CD4-positive, alpha-beta T cell (primary cell): ENCODE measurements around the gene LONP1. TPM values are rescaled to one million over a fixed set of nuclear protein-coding genes. Genes with fewer than 3 reads are reported as not detected.
"Not testable (repeated sequence)": the region's sequence is repeated elsewhere in the genome, so short reads cannot be mapped to it uniquely, and the experiment has no call there.

Experiments used
- ATAC-seq: fragments of 200-7000 bp; cut with Tn5 transposase; one replicate; pipeline ENCODE4 v1.10.0; 2022; ENCODE audit warnings: mild to moderate bottlenecking; ENCODE audit not compliant: poor library complexity
- CTCF ChIA-PET: fragments of 350-600 bp; sonication (Branson Sonifier 250); formaldehyde crosslinking; loops from one replicate; lab custom pipeline; 2021; ENCODE audit warnings: antibody characterized with exemption, inconsistent platforms; lab: Charles Lee
- POLR2A ChIA-PET: fragments of 350-600 bp; sonication (Branson Sonifier 250); formaldehyde crosslinking; loops from one replicate; lab custom pipeline; 2021; ENCODE audit warnings: antibody characterized with exemption, inconsistent platforms; lab: Charles Lee
- DNase-seq, 14 experiments: peaks; one replicate each; pipeline ENCODE4 v3.0.0-alpha.2; 2013 to 2020; ENCODE audit warnings: mixed read lengths in 2 of 14
- H3K27ac ChIP-seq, 2 donors: one replicate each; pipeline versions ENCODE4 v1.5.1 to v1.7.0; 2013; ENCODE audit warnings: low read length in 2 of 2, low read depth in 1 of 2, mild to moderate bottlenecking in 1 of 2
- H3K27me3 ChIP-seq, 2 experiments: 1 replicate in 1 of 2; 2 replicates in 1 of 2; pipeline versions ENCODE4 v1.6.1 to v1.7.0; 2013; ENCODE audit warnings: low read length in 2 of 2, control low read depth in 1 of 2, mild to moderate bottlenecking in 1 of 2, moderate library complexity in 1 of 2; ENCODE audit not compliant: insufficient read depth in 2 of 2, control insufficient read depth in 1 of 2
- H3K36me3 ChIP-seq: one replicate; pipeline ENCODE4 v1.6.1; 2013; ENCODE audit warnings: low read length, control low read depth; ENCODE audit not compliant: insufficient read depth
- H3K4me1 ChIP-seq: one replicate; pipeline ENCODE4 v1.6.1; 2013; ENCODE audit warnings: low read length, control low read depth; ENCODE audit not compliant: insufficient read depth
- H3K4me3 ChIP-seq: one replicate; pipeline ENCODE4 v1.5.1; 2013; ENCODE audit warnings: mild to moderate bottlenecking, low read length, moderate library complexity
- H3K9me3 ChIP-seq, 2 experiments: 1 replicate in 1 of 2; 2 replicates in 1 of 2; pipeline versions ENCODE4 v1.6.1 to v1.7.0; 2013; ENCODE audit warnings: low read length in 2 of 2, mild to moderate bottlenecking in 2 of 2, control low read depth in 1 of 2, moderate library complexity in 1 of 2; ENCODE audit not compliant: control insufficient read depth in 1 of 2, insufficient read depth in 1 of 2
- H3K27ac Mint-ChIP-seq: one replicate; pipeline ENCODE4 v1.8.0; 2020; ENCODE audit warnings: mixed read lengths
- H3K27me3 Mint-ChIP-seq: one replicate; pipeline ENCODE4 v1.8.0; 2021; ENCODE audit warnings: mixed read lengths
- H3K36me3 Mint-ChIP-seq: one replicate; pipeline ENCODE4 v1.8.0; 2021; ENCODE audit warnings: low read depth, mixed read lengths
- H3K4me1 Mint-ChIP-seq: one replicate; pipeline ENCODE4 v1.8.0; 2021; ENCODE audit warnings: low read depth, mixed read lengths
- H3K4me3 Mint-ChIP-seq: one replicate; pipeline ENCODE4 v1.8.0; 2020; ENCODE audit warnings: mild to moderate bottlenecking, mixed read lengths
- H3K9me3 Mint-ChIP-seq: one replicate; pipeline ENCODE4 v1.8.0; 2020; ENCODE audit warnings: mixed read lengths
- CTCF ChIP-seq: fragments of 200-600 bp; IDR thresholded peaks from one replicate; pipeline ENCODE4 v1.8.0; 2022; ENCODE audit warnings: antibody characterized with exemption, mild to moderate bottlenecking
- intact Hi-C, 2 experiments: fragments of 100-400 bp; cut with DNase I in 1 of 2; cut with micrococcal nuclease in 1 of 2; formaldehyde crosslinking; loops; one replicate each; pipeline versions ENCODE4 v1.15.1 to v1.9.0; 2023 to 2025; cut with DNase I, micrococcal nuclease
- total RNA-seq, 174 experiments: library from RNA in 2 of 174; stranded (reverse) in 2 of 174; gene quantifications; one replicate each; pipeline ENCODE4 v1.2.3 and lab custom pipeline; 2021 to 2026

LONP1 gene
- total RNA-seq, 2 experiments from 2014 or later = 88.7 to 91.0 TPM

- Mint-ChIP-seq H3K27me3 (no peaks in the 10 kb centered on the region), H3K4me1 (peaks cover 43% of the 10 kb centered on the region), H3K4me3 (peak within 1 kb of the TSS; percentile 96), H3K27ac (peak within 1 kb of the TSS; percentile 96), H3K36me3 (peaks cover 49% of the 10 kb centered on the region), H3K9me3 (no peaks in the 10 kb centered on the region)
- H3K9me3 ChIP-seq = peaks cover 0 to 6% of the 10 kb centered on the region in 2 experiments
- peak within 1 kb of the TSS; percentile 91 to 95 for H3K27ac ChIP-seq
- ChIA-PET CTCF (interaction anchor here (0.7 to 2.6 kb wide), 7 partner anchors 24 to 114 kb away, joined by 3 to 20 read pairs (median 6); partner anchors contain the start of genes CATSPERD, LONP1, SAFB and SAFB2), POLR2A (interaction anchor here (0.7 to 3.1 kb wide), 18 partner anchors 8 to 332 kb away, joined by 3 to 51 read pairs (median 5); partner anchors contain the start of genes CATSPERD, DUS3L, LONP1 and NDUFA11)
- peak; percentile 95 to 100 (median 99) for DNase-seq
- intact Hi-C loops = loop anchor here (1.0 to 2.0 kb wide), 2 partner anchors 30 to 102 kb away; partner anchors contain the start of genes CATSPERD (in 2 of the 2) and LONP1 (in 2 of the 2)
- H3K36me3 ChIP-seq = peaks cover 39% of the 10 kb centered on the region
- peak within 1 kb of the TSS; percentile 100 for H3K4me3 ChIP-seq
- peak; percentile 65 for ATAC-seq
- peaks cover 54% of the 10 kb centered on the region for H3K4me1 ChIP-seq
- H3K27me3 ChIP-seq = no peaks in the 10 kb centered on the region
- TF ChIP-seq CTCF = peak; percentile 98
Measured at GRCh38 chr19:5690125-5690954, 29.6 kb downstream of the LONP1 start, which contains the start of gene RPL36. Gene RPL36 (plus strand): TSS chr19:5690295. CDS start chr19:5690508, 213 bp downstream.

- intact Hi-C loops = loop anchor here in 1 of 2 experiments (10.0 kb wide), 3 partner anchors 286 to 894 kb away; partner anchors contain the start of genes CLPP, FEM1A and RANBP3
- H3K4me1 ChIP-seq = peaks cover 54% of the 10 kb centered on the region
- peaks cover 43% of the 10 kb centered on the region for H3K4me1 Mint-ChIP-seq
- CTCF ChIA-PET, ATAC-seq, H3K27ac ChIP-seq, H3K9me3 ChIP-seq, H3K27me3 ChIP-seq, DNase-seq, H3K27me3 Mint-ChIP-seq, H3K9me3 Mint-ChIP-seq, H3K4me3 ChIP-seq: not testable (repeated sequence)
- H3K27ac Mint-ChIP-seq = peak overlapping the region; percentile 64
- peaks cover 20% of the 10 kb centered on the region for H3K36me3 ChIP-seq
- peak overlapping the region; percentile 79 for H3K4me3 Mint-ChIP-seq
- POLR2A ChIA-PET = interaction anchor here (2.9 kb wide), 2 partner anchors 32 to 216 kb away, joined by 12 to 29 read pairs; partner anchors contain the start of genes CATSPERD, LONP1, NDUFA11 and VMAC
- peaks cover 29% of the 10 kb centered on the region for H3K36me3 Mint-ChIP-seq
Measured at GRCh38 chr19:5688262-5688881, 31.6 kb downstream of the LONP1 start.

GRCh38 chr19:5687360-5688198, 32.4 kb downstream of the LONP1 start:
- Histone ChIP-seq H3K27me3 (no peaks in the 10 kb centered on the region), H3K4me3 (peak overlapping the region; percentile 59), H3K4me1 (peaks cover 51% of the 10 kb centered on the region), H3K36me3 (peaks cover 12% of the 10 kb centered on the region), H3K9me3 (peaks cover 0 to 6% of the 10 kb centered on the region in 2 experiments), H3K27ac (peak overlapping the region in 1 of 2 donors; percentile 61)
- TF ChIP-seq CTCF = peak; percentile 49
- DNase-seq (no peak), ATAC-seq (no peak)
- ChIA-PET POLR2A (interaction anchor here (1.2 to 2.9 kb wide), 6 partner anchors 8 to 217 kb away, joined by 3 to 29 read pairs (median 9); partner anchors contain the start of genes CATSPERD, LONP1, NDUFA11 and SAFB), CTCF (interaction anchor here (0.7 to 1.9 kb wide), 7 partner anchors 11 to 280 kb away, joined by 3 to 13 read pairs (median 3); partner anchors contain the start of genes CATSPERD, LONP1, SAFB and SAFB2)
- Mint-ChIP-seq H3K9me3 (no peaks in the 10 kb centered on the region), H3K36me3 (peaks cover 21% of the 10 kb centered on the region), H3K4me1 (peaks cover 41% of the 10 kb centered on the region), H3K27me3 (no peaks in the 10 kb centered on the region), H3K4me3 (peak overlapping the region; percentile 92), H3K27ac (peak overlapping the region; percentile 85)
- intact Hi-C loops = loop anchor here in 1 of 2 experiments (2.0 to 10.0 kb wide), 4 partner anchors 217 to 893 kb away; partner anchors contain the start of genes CLPP, FEM1A, RANBP3 and VMAC
